GM23338 (cell line): ENCODE measurements around the gene ANKRD40. TPM values are rescaled to one million over a fixed set of nuclear protein-coding genes. Genes with fewer than 3 reads are reported as not detected.

Source experiments
- ATAC-seq: fragments of 200-7000 bp; cut with Tn5 transposase; 3 replicates; pipeline ENCODE4 v1.9.1; 2020
- DNase-seq: peaks from one replicate; pipeline ENCODE4 v3.0.0-alpha.2; 2015; ENCODE audit warnings: low spot score
- H2AFZ ChIP-seq: fragments of 200-600 bp; sonication (generic); 2 replicates; pipeline ENCODE4 v1.8.0; 2016; ENCODE audit warnings: antibody characterized with exemption, mild to moderate bottlenecking, moderate library complexity
- H3F3A ChIP-seq: fragments of 200-600 bp; sonication (generic); replicated peaks from 2 replicates; pipeline ENCODE4 v1.8.0; 2017; ENCODE audit warnings: antibody characterized with exemption, mixed run types, low read depth
- H3K27ac ChIP-seq: fragments of 200-600 bp; sonication (generic); 2 replicates; pipeline ENCODE4 v1.6.1; 2016; ENCODE audit warnings: low read depth
- H3K27me3 ChIP-seq: fragments of 200-600 bp; sonication (generic); 2 replicates; pipeline ENCODE4 v1.8.0; 2016; ENCODE audit warnings: mild to moderate bottlenecking, mixed run types, moderate library complexity; ENCODE audit not compliant: insufficient read depth
- H3K36me3 ChIP-seq: fragments of 200-600 bp; sonication (generic); 2 replicates; pipeline ENCODE4 v1.8.0; 2016; ENCODE audit warnings: mild to moderate bottlenecking; ENCODE audit not compliant: insufficient read depth
- H3K4me1 ChIP-seq: fragments of 200-600 bp; sonication (generic); 2 replicates; pipeline ENCODE4 v1.8.0; 2016; ENCODE audit warnings: mild to moderate bottlenecking, moderate library complexity; ENCODE audit not compliant: insufficient read depth
- H3K4me2 ChIP-seq: fragments of 200-600 bp; sonication (generic); 2 replicates; pipeline ENCODE4 v1.7.1; 2017; ENCODE audit warnings: mixed run types
- H3K4me3 ChIP-seq: fragments of 200-600 bp; sonication (generic); 2 replicates; pipeline ENCODE4 v1.6.1; 2016; ENCODE audit warnings: mixed run types
- H3K79me2 ChIP-seq: fragments of 200-600 bp; sonication (generic); replicated peaks from 2 replicates; pipeline ENCODE4 v1.8.0; 2017; ENCODE audit warnings: mild to moderate bottlenecking; ENCODE audit not compliant: insufficient read depth
- H3K9me2 ChIP-seq: fragments of 200-600 bp; sonication (generic); 2 replicates; pipeline ENCODE4 v1.8.0; 2017; ENCODE audit not compliant: insufficient read depth
- H4K20me1 ChIP-seq: fragments of 200-600 bp; sonication (generic); replicated peaks from 2 replicates; pipeline ENCODE4 v1.8.0; 2017; ENCODE audit warnings: mild to moderate bottlenecking; ENCODE audit not compliant: insufficient read depth
- H3K27ac Mint-ChIP-seq: 2 replicates; pipeline ENCODE4 v1.8.0; 2020; ENCODE audit warnings: inconsistent platforms, mild to moderate bottlenecking, moderate library complexity, mixed read lengths
- H3K27me3 Mint-ChIP-seq: 3 replicates; pipeline ENCODE4 v1.8.0; 2022; ENCODE audit warnings: low read depth, mild to moderate bottlenecking, moderate library complexity, mixed read lengths, inconsistent platforms; ENCODE audit not compliant: insufficient read depth, poor library complexity
- H3K36me3 Mint-ChIP-seq: 3 replicates; pipeline ENCODE4 v1.8.0; 2021; ENCODE audit warnings: low read depth, mild to moderate bottlenecking, inconsistent platforms, moderate library complexity, mixed read lengths
- H3K4me1 Mint-ChIP-seq: 3 replicates; pipeline ENCODE4 v1.8.0; 2020; ENCODE audit warnings: mild to moderate bottlenecking, inconsistent platforms, mixed read lengths
- H3K4me3 Mint-ChIP-seq: 3 replicates; pipeline ENCODE4 v1.8.0; 2021; ENCODE audit warnings: moderate library complexity, mild to moderate bottlenecking, inconsistent platforms, mixed read lengths
- H3K9me3 Mint-ChIP-seq: 3 replicates; pipeline ENCODE4 v1.8.0; 2020; ENCODE audit warnings: moderate library complexity, mild to moderate bottlenecking, inconsistent platforms, mixed read lengths
- CREB1 ChIP-seq: fragments of 250-450 bp; sonication (Bioruptor Pico); IDR thresholded peaks from 2 replicates; pipeline ENCODE4 v1.5.0; 2020; ENCODE audit warnings: low read depth, mild to moderate bottlenecking, moderate library complexity
- CTCF ChIP-seq, 2 experiments: fragments of 200-600 bp in 1 of 2; sonication (generic) in 1 of 2; conservative IDR thresholded peaks; 2 replicates each; pipeline versions ENCODE4 v1.5.1 to v1.6.1; 2016 to 2017; ENCODE audit warnings: antibody characterized with exemption in 2 of 2, low read depth in 2 of 2, mild to moderate bottlenecking in 2 of 2, moderate library complexity in 1 of 2
- JUNB ChIP-seq: IDR thresholded peaks from one replicate; pipeline ENCODE4 v1.6.1; 2016; ENCODE audit warnings: antibody characterized with exemption; ENCODE audit not compliant: unreplicated experiment
- NANOG ChIP-seq: IDR thresholded peaks from 2 replicates; pipeline ENCODE4 v1.6.1; 2016; ENCODE audit warnings: antibody characterized with exemption, borderline replicate concordance
- REST ChIP-seq: IDR thresholded peaks from one replicate; pipeline ENCODE4 v1.6.1; 2018; ENCODE audit warnings: antibody characterized with exemption; ENCODE audit not compliant: unreplicated experiment
- STAT1 ChIP-seq: IDR thresholded peaks from one replicate; pipeline ENCODE4 v1.6.1; 2016; ENCODE audit warnings: antibody characterized with exemption; ENCODE audit not compliant: unreplicated experiment
- ZNF114 ChIP-seq: fragments of 250-450 bp; sonication (Bioruptor Pico); IDR thresholded peaks from 2 replicates; pipeline ENCODE4 v1.5.0; 2020; ENCODE audit warnings: mild to moderate bottlenecking, moderate library complexity
- ZNF331 ChIP-seq: fragments of 250-450 bp; sonication (Bioruptor Pico); IDR thresholded peaks from 2 replicates; pipeline ENCODE4 v1.5.0; 2020; ENCODE audit warnings: low read depth, mild to moderate bottlenecking, moderate library complexity
- polyA plus RNA-seq: library from polyadenylated mRNA; unstranded; fragments of >200 nt; fragmentation: Nextera tagmentation; extraction: Ambion mirVana; gene quantifications from 2 replicates; pipeline ENCODE4 v1.2.1, GENCODE V29; 2016
- total RNA-seq: library from RNA; depleted of rRNA; stranded (reverse); fragments of >200 nt; shearing (Covaris generic); gene quantifications from 2 replicates; pipeline ENCODE4 v1.2.3, GENCODE V29; 2014

Gene ANKRD40
- total and polyA plus RNA-seq, 2 experiments from 2014 or later = 19.0 to 42.1 TPM

DNA sequence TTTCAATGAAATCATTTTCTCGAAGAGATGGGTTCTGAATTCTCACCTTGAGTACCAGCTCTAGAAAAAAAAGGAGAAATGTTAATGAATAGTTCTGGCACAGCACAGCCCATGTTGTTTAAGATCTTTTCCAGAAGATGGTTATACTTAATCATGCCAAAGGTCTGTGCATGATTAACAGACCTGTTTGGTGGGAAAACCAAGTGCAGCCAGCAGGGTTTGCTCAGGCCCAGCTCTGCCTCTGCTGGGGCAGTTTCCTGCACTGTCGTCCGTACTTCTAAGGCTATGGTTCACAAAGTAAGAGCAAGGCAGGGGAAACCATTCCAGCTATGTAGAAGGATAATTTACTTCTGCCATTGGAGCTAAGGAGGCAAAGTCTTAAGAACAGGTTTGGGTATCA is 10.7 kb downstream of the ANKRD40 start (continued):
- no peak for TF ChIP-seq CTCF (conservative IDR thresholded peaks at IDR 0.05; ENCODE audit: low read depth in 2 of 2)
- TF ChIP-seq ZNF114 (CRISPR knock-in tag) = no peak
- TF ChIP-seq STAT1 = no peak
- no peak for TF ChIP-seq ZNF331
- TF ChIP-seq NANOG = no peak
- TF ChIP-seq JUNB = no peak

DNA sequence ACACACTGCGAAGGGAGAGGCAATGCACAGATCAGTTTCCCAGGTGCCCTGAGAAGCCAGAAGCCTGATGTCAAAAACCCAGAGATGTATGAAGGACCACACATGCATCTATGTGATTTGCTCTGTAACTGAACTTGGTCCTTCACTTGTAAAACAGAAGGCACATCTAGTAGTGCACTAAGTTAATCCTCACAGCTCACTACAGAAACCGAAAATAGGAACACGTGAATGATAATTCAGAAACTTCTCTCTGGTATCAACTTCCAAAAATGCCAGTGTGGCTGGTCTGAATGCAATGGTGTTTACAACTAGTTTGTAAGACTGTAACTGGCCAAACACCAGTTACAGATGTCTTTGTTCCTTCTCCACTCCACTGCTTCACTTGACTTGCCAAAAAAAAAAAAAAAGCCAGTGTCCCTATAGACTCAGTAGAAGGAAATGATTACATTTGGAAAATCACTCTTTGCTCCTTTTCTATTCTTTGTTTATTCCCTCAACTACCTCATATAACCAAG is 11.3 kb downstream of the ANKRD40 start:
- no peaks in the 10 kb centered on the region for H3K9me3 Mint-ChIP-seq
- no peak overlapping the region for H3K27ac Mint-ChIP-seq
- no peak overlapping the region for H3K27ac ChIP-seq
- no peak for TF ChIP-seq ZNF331
- TF ChIP-seq NANOG = no peak
- TF ChIP-seq REST = no peak
- TF ChIP-seq ZNF114 (CRISPR knock-in tag) = no peak
- TF ChIP-seq JUNB = no peak
- TF ChIP-seq CREB1 = no peak
- H3K4me1 ChIP-seq = no peaks in the 10 kb centered on the region
- no peak overlapping the region for H3K4me3 Mint-ChIP-seq
- H3K36me3 ChIP-seq = peaks cover 45% of the 10 kb centered on the region
- peaks cover 12% of the 10 kb centered on the region; the same call in 1 of the 2 replicates for H3F3A ChIP-seq
- H4K20me1 ChIP-seq = peaks cover 15% of the 10 kb centered on the region
- DNase-seq (no peak), ATAC-seq (no peak)
- no peak overlapping the region for H2AFZ ChIP-seq
- H3K4me3 ChIP-seq = no peak overlapping the region
- peaks cover 70% of the 10 kb centered on the region for H3K36me3 Mint-ChIP-seq
- H3K9me2 ChIP-seq = no peaks in the 10 kb centered on the region
- H3K4me2 ChIP-seq = no peak overlapping the region
- H3K79me2 ChIP-seq = peaks cover 7% of the 10 kb centered on the region
- H3K4me1 Mint-ChIP-seq = peaks cover under 1% of the 10 kb centered on the region; the same call in 1 of the 3 replicates
- no peaks in the 10 kb centered on the region for H3K27me3 Mint-ChIP-seq
- H3K27me3 ChIP-seq = no peaks in the 10 kb centered on the region
